GM21367 (cell line): ENCODE data around the gene ZBTB37.
"Not testable (repeated sequence)": the region's sequence is repeated elsewhere in the genome, so short reads cannot be mapped to it uniquely, and the experiment has no call there.

ENCODE experiments used
- ATAC-seq: cut with Tn5 transposase; IDR thresholded peaks from one replicate; pipeline ENCODE4 v1.9.1; 2021; ENCODE audit not compliant: unreplicated experiment

Gene ZBTB37

GRCh38 chr1:173900992-173901391, 32.8 kb downstream of the ZBTB37 start:
- ATAC-seq: no peak

- no peak for ATAC-seq
Measured at GRCh38 chr1:173903827-173904531, 35.8 kb downstream of the ZBTB37 start.

DNA sequence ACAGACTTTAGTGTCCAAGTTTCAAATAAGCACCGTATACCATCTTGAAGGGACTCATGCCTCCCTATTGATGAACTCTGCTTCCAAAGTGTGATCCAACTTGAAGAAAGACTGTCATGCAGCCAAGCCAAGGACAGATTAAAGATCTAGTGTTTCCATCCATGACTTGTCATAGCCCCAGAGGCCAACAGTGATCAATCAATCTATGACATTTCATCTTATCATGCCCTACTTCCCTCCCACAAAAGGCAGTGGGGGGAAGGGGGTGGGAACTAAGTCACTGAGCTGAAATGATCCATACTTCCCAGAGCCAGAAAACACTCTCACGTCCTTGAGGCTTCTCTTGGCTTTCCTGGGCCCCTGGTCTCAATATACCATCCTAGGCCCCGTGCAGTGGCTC, 44.9 kb downstream of the ZBTB37 start:
- no peak for ATAC-seq

DNA sequence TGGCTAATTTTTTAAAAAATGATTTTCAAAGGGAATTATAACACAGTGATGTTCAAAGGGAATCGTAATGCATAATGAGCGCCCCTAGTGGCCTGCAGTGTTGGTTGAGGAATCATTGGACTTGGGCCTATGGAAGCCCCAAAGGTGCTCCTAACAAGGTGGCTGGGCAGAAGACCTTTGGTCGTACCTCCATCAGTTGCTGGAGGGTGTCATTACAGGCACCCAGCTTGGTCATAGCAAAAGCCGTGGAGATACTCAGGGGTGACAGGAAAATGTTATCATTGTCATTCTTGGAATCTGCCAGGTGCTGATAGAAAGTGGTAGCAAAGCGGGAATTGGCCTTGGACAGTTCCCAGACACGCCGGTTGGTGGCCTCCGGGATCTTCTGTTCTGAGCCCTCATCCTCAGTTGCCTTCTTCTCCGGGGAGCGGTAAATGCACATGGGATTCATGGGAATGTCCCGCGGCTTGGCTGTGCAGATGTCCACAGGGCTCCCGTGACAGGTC, 46.2 kb downstream of the ZBTB37 start:
- no peak for ATAC-seq

DNA sequence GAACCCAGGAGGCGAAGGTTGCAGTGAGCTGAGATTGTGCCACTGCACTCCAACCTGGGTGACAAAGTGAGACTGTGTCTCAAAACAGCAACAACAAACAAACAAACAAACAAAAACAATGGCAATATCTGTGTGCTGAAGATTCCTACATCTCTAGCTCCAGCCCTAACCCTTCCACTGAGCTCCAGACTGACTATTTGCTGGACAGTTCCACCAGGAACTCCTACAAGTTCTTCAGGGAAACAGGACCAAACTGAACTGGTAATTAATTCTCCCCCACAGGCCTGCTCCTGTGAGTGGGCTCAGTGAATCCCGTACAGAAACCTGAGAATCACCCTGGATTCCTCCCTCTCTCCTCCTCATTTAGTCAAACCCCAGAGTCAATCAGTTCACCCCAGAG, 47.4 kb downstream of the ZBTB37 start:
- ATAC-seq: no peak

- ATAC-seq: no peak
Measured at GRCh38 chr1:173916667-173917066, 48.5 kb downstream of the ZBTB37 start.

DNA sequence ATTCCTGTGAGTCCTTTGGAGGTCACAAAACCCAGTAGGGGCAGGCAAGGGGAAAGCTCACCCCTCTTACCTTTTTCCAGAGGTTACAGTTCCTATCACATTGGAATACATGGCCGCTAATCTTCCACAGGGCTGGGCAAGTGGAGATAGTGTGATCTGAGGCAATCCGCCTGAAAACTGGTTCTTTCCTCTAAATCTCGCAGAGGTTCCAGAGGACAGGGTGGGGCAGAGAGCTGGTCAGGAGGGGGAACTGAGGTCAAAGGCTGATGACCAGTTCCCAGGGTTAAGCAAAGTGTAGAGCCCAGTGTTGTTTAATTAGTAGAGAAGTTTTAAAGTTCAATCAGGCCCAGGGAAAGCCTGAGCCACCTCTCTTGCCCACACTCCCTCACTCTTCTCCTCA, 49.0 kb downstream of the ZBTB37 start, which contains the start of gene SERPINC1:
TSS of gene SERPINC1 (minus strand) at position 179 of the 400 bp plus-strand sequence. CDS start at position 111, 68 bp downstream.
- ATAC-seq: no peak

- no peak for ATAC-seq
Measured at GRCh38 chr1:173917635-173918493, 49.7 kb downstream of the ZBTB37 start.

GRCh38 chr1:173920861-173921260, 52.7 kb downstream of the ZBTB37 start:
- ATAC-seq: no peak

DNA sequence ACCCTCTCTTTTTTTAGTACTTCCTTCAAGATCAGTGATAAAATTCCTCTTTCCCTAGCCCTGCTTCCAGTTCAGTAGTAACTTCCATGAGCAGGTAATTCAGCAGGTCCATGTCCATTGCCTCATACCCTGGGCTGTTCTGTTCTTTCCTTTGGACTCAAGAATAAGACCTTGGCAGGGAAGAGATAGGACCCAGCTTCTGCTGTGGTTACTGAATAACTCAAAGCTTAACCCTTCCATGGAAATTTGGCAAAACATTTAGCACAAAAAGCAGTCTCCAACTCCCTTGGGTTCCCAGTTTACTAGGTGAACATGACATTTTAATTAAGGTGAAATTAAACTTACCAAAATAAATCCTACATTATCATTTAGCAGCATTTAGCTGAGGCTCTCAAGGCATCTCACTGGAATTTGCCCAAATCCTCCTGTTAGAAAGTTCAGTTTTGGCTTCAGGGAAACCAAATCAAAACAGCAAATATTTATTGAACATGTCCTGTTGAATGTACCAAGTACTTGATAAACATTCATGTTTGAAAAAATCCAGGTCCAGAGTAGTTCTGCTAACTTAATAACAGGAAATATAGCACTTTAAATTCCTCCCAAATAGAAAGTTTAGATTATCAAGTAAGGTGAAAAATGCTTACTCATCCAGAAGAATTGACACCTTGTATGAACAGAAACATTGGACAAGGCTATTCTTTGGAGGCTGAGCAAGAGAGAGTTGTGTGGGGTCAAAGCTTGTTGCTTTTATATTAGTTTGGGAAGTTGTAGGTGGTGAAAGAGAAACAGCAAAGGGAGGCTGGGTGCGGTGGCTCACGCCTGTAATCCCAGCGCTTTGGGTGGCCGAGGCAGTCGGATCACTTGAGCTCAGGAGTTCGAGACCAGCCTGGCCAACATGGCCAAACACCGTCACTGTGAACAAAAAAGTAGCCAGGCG, 57.4 kb downstream of the ZBTB37 start:
- no peak for ATAC-seq

DNA sequence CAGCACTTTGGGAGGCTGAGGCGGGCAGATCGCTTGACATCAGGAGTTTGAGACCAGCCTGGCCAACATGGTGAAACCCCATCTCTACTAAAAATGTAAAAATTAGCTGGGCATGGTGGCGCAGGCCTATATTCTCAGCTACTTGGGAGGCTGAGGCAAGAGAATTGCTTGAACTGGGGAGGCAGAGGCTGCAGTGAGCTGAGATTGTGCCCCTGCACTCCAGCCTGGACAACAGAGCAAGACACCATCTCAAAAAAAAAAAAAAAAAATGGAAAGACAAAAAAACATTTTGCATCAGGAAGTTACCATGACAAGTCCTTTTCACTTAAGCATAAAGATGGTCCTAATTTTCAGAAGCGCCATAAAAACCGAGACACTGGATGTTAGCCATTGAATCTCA, 62.4 kb downstream of the ZBTB37 start:
- ATAC-seq: not testable (repeated sequence)

- ATAC-seq: no peak
Measured at GRCh38 chr1:173934440-173934839, 66.3 kb downstream of the ZBTB37 start.

GRCh38 chr1:173937062-173937461, 68.9 kb downstream of the ZBTB37 start:
- ATAC-seq: no peak

DNA sequence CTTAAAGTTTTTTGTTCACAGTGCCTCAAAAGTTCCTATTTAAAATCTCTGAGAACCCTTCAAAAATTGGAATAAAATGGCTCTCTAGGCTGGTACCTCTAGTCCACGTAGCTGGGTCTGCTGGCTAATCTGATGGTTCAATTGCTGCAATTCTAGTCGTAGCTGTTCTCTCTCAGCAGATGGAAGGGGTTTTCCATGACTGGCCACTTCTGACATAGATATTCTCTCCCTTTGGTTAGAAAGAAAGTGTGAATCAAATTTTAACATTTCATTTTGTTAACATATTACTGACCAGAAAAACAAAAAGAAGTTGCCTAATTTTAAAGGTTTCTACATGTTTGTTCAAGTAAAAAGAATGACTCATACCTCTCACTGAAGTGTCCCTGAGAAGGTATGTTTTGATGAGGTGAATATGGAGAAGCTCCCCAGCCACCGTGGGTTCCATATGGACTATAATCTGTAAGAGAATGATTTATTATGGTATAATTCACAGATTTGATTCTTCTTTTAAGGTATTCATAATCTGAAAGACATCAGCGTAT, 78.3 kb downstream of the ZBTB37 start:
- no peak for ATAC-seq

- no peak for ATAC-seq
Measured at GRCh38 chr1:173948594-173948993, 80.4 kb downstream of the ZBTB37 start.
